Endothelial cell of umbilical vein (primary cell): ENCODE results near the gene CXCL17. TPM values are rescaled to one million over a fixed set of nuclear protein-coding genes. Genes with fewer than 3 reads are reported as not detected.

Source experiments
- BruUV-seq: library from RNA; stranded (reverse); fragments of 400-500 nt; replicated peaks from 2 replicates; lab custom pipeline; 2021; lab: Mats Ljungman, UMichigan
- CTCF ChIA-PET: fragments of 300-600, 350-600 bp; sonication (Branson Sonifier 250); formaldehyde crosslinking; loops from one replicate; lab custom pipeline; 2021; ENCODE audit warnings: antibody characterized with exemption, inconsistent platforms; lab: Charles Lee
- POLR2A ChIA-PET: fragments of 300-600, 350-600 bp; sonication (Branson Sonifier 250); formaldehyde crosslinking; loops from one replicate; lab custom pipeline; 2021; ENCODE audit warnings: antibody characterized with exemption, inconsistent platforms; lab: Charles Lee
- DNase-seq: peaks from one replicate; pipeline ENCODE4 v3.0.0-alpha.2; 2011; ENCODE audit warnings: low read depth, low spot score
- FAIRE-seq: peaks from 2 replicates; lab custom pipeline; 2011; peaks lifted over from hg19 to GRCh38; lab: Jason Lieb, UNC
- H2AFZ ChIP-seq: 2 replicates; pipeline ENCODE4 v1.6.0; 2012; ENCODE audit warnings: low read depth, low read length, control low read depth, inconsistent platforms
- H3K27ac ChIP-seq: 2 replicates; pipeline ENCODE4 v1.5.1; 2011; ENCODE audit warnings: low read depth, mild to moderate bottlenecking, control low read depth, low read length, moderate library complexity; ENCODE audit not compliant: insufficient read depth
- H3K27me3 ChIP-seq, 2 experiments: 2 replicates each; pipeline versions ENCODE4 v1.6.0 to v1.6.1; 2011; ENCODE audit warnings: low read length in 2 of 2, mixed read lengths in 1 of 2; ENCODE audit not compliant: control insufficient read depth in 2 of 2, insufficient read depth in 2 of 2
- H3K36me3 ChIP-seq, 2 experiments: 2 replicates in 1 of 2; 3 replicates in 1 of 2; pipeline ENCODE4 v1.5.1; 2011; ENCODE audit warnings: low read length in 2 of 2, mild to moderate bottlenecking in 1 of 2, moderate library complexity in 1 of 2; ENCODE audit not compliant: control insufficient read depth in 2 of 2, insufficient read depth in 2 of 2; ENCODE audit errors: extremely low read depth in 1 of 2
- H3K4me1 ChIP-seq: 3 replicates; pipeline ENCODE4 v1.5.1; 2011; ENCODE audit warnings: mild to moderate bottlenecking, low read length; ENCODE audit not compliant: control insufficient read depth, insufficient read depth; ENCODE audit errors: extremely low read depth
- H3K4me2 ChIP-seq: 2 replicates; pipeline ENCODE4 v1.6.1; 2011; ENCODE audit warnings: low read length, control low read depth, mixed read lengths; ENCODE audit not compliant: insufficient read depth
- H3K4me3 ChIP-seq, 3 experiments: fragments of 200-600 bp in 1 of 3; sonication (generic), shearing (Covaris generic) in 1 of 3; replicated peaks in 1 of 3; 2 replicates each; pipeline ENCODE4 v1.5.1; 2011 to 2016; ENCODE audit warnings: control low read depth in 3 of 3, low read length in 3 of 3, mild to moderate bottlenecking in 2 of 3, inconsistent platforms in 1 of 3, low read depth in 1 of 3, moderate library complexity in 1 of 3; ENCODE audit not compliant: insufficient read depth in 1 of 3
- H3K79me2 ChIP-seq: 2 replicates; pipeline ENCODE4 v1.6.0; 2012; ENCODE audit warnings: low read length, inconsistent platforms; ENCODE audit not compliant: control insufficient read depth, insufficient read depth
- H3K9ac ChIP-seq: replicated peaks from 2 replicates; pipeline ENCODE3; 2011; ENCODE audit warnings: low read length, control low read depth; ENCODE audit not compliant: insufficient read depth; ENCODE audit errors: extremely low read depth
- H3K9me1 ChIP-seq: replicated peaks from 3 replicates; pipeline ENCODE4 v1.6.0; 2011; ENCODE audit warnings: mild to moderate bottlenecking, low read length; ENCODE audit not compliant: control insufficient read depth, insufficient read depth; ENCODE audit errors: extremely low read depth
- H3K9me3 ChIP-seq: replicated peaks from 2 replicates; pipeline ENCODE4 v1.5.1; 2012; ENCODE audit warnings: low read length, inconsistent platforms; ENCODE audit not compliant: control insufficient read depth, insufficient read depth
- H4K20me1 ChIP-seq: replicated peaks from 2 replicates; pipeline ENCODE3; 2011; ENCODE audit warnings: mild to moderate bottlenecking, low read length; ENCODE audit not compliant: control insufficient read depth, insufficient read depth; ENCODE audit errors: extremely low read depth
- CTCF ChIP-seq, 2 donors: IDR thresholded peaks; 1 replicate in 1 of 2; 2 replicates in 1 of 2; pipeline ENCODE4 v1.5.1; 2011; ENCODE audit warnings: low read length in 2 of 2, mild to moderate bottlenecking in 2 of 2, moderate library complexity in 2 of 2, control low read depth in 1 of 2, inconsistent platforms in 1 of 2, low read depth in 1 of 2; ENCODE audit not compliant: insufficient read depth in 1 of 2; ENCODE audit errors: extremely low read depth in 1 of 2
- EZH2 ChIP-seq: IDR thresholded peaks from 2 replicates; pipeline ENCODE4 v1.6.1; 2012; ENCODE audit warnings: borderline replicate concordance, low read depth, mild to moderate bottlenecking, moderate library complexity, low read length, inconsistent platforms; ENCODE audit not compliant: severe bottlenecking
- FOS ChIP-seq: IDR thresholded peaks from 2 replicates; pipeline ENCODE4 v1.6.1; 2011; ENCODE audit warnings: mild to moderate bottlenecking, low read length, moderate library complexity, borderline replicate concordance; ENCODE audit not compliant: insufficient read depth
- GATA2 ChIP-seq: IDR thresholded peaks from 2 replicates; pipeline ENCODE4 v1.7.0; 2011; ENCODE audit warnings: low read depth, mild to moderate bottlenecking, moderate library complexity, mixed read lengths, low read length; ENCODE audit not compliant: insufficient read length, insufficient read depth
- JUN ChIP-seq: IDR thresholded peaks from 2 replicates; pipeline ENCODE4 v1.6.1; 2011; ENCODE audit warnings: borderline replicate concordance, low read depth; ENCODE audit not compliant: insufficient read length, insufficient read depth
- MAX ChIP-seq: IDR thresholded peaks from 2 replicates; pipeline ENCODE4 v1.6.1; 2011; ENCODE audit not compliant: insufficient read depth, insufficient read length
- MYC ChIP-seq: IDR thresholded peaks from one replicate; pipeline ENCODE4 v1.6.1; 2011; ENCODE audit warnings: mild to moderate bottlenecking, low read depth, low read length
- POLR2A ChIP-seq: IDR thresholded peaks from 2 replicates; pipeline ENCODE4 v1.6.1; 2012; ENCODE audit warnings: low read depth, mild to moderate bottlenecking, control low read depth, low read length
- POLR2AphosphoS5 ChIP-seq: IDR thresholded peaks from 2 replicates; pipeline ENCODE4 v1.6.1; 2012; ENCODE audit warnings: low read depth, mild to moderate bottlenecking, control low read depth, low read length, moderate library complexity; ENCODE audit not compliant: insufficient read depth
- dilution Hi-C: fragments of 300-500 bp; cut with MboI; formaldehyde crosslinking; loops from one replicate; pipeline ENCODE4 v1.15.0; 2019; ENCODE audit warnings: low sequenced_read_pairs; ENCODE audit not compliant: extremely low pct_ligation_motif_present
- intact Hi-C: fragments of 100-400 bp; cut with micrococcal nuclease; formaldehyde crosslinking; loops from one replicate; pipeline ENCODE4 v1.10.0; 2022
- polyA plus RNA-seq, 4 experiments: library from polyadenylated mRNA; depleted of rRNA in 3 of 4; stranded (reverse) in 3 of 4; unstranded in 1 of 4; fragments of >200 nt; gene quantifications; 2 replicates each; pipeline versions ENCODE4 v1.2.1 to v1.2.3, GENCODE V29; 2011 to 2012; ENCODE audit warnings: missing spikeins in 1 of 4
- total RNA-seq: library from RNA; stranded (reverse); gene quantifications from 2 replicates; pipeline ENCODE4 v1.2.3, GENCODE V29; 2021

The CXCL17 gene
- total and polyA plus RNA-seq, 2 donors (not counting 3 experiments of a cell fraction or from before 2014, with no cell fraction given) = not detected

- Histone ChIP-seq H3K4me1 (peaks cover 10% of the 10 kb centered on the region), H3K9me1 (no peaks in the 10 kb centered on the region), H2AFZ (no peak overlapping the region), H4K20me1 (no peaks in the 10 kb centered on the region), H3K9me3 (no peaks in the 10 kb centered on the region), H3K27me3 (peaks cover 2 to 3% of the 10 kb centered on the region in 2 experiments), H3K4me3 (no peak overlapping the region), H3K4me2 (no peak overlapping the region), H3K36me3 (no peaks in the 10 kb centered on the region), H3K27ac (no peak overlapping the region), H3K9ac (no peak overlapping the region), H3K79me2 (no peaks in the 10 kb centered on the region)
- TF ChIP-seq GATA2 (no peak), JUN (no peak), MAX (no peak), EZH2 (no peak), POLR2A (no peak), FOS (no peak), MYC (no peak)
- FAIRE-seq (no peak), DNase-seq (no peak)
- no TSS peak for BruUV-seq
- ChIA-PET POLR2A (no interaction called here), CTCF (interaction anchor here (1.0 to 2.0 kb wide), 2 partner anchors 11 to 12 kb away, joined by 4 to 7 read pairs; no protein-coding TSS in a partner anchor)
- intact Hi-C loops (no loop called here), dilution Hi-C loops (no loop called here)
Measured at GRCh38 chr19:42436006-42436405, 6.7 kb downstream of the CXCL17 start.

GRCh38 chr19:42435316-42435715 is 7.4 kb downstream of the CXCL17 start:
- no peak for FAIRE-seq
- Histone ChIP-seq H4K20me1 (no peaks in the 10 kb centered on the region), H3K9ac (no peak overlapping the region), H3K36me3 (no peaks in the 10 kb centered on the region), H3K27me3 (no peaks in the 10 kb centered on the region), H3K79me2 (no peaks in the 10 kb centered on the region), H3K27ac (no peak overlapping the region), H2AFZ (no peak overlapping the region), H3K4me2 (no peak overlapping the region), H3K4me1 (peaks cover 10% of the 10 kb centered on the region), H3K9me1 (no peaks in the 10 kb centered on the region), H3K9me3 (no peaks in the 10 kb centered on the region), H3K4me3 (no peak overlapping the region)
- intact Hi-C loops (no loop called here), dilution Hi-C loops (no loop called here)
- no peak for TF ChIP-seq POLR2AphosphoS5
- no peak for TF ChIP-seq JUN
- TF ChIP-seq GATA2 = no peak
- no peak for TF ChIP-seq EZH2
- TF ChIP-seq CTCF (IDR thresholded peaks at IDR 0.05; ENCODE audit: extremely low read depth in 1 of 2, insufficient read depth in 1 of 2, low read depth in 1 of 2, low read length in 2 of 2) = no peak
- no peak for TF ChIP-seq MAX
- no peak for TF ChIP-seq MYC
- no TSS peak for BruUV-seq
- ChIA-PET CTCF (interaction anchor here (1.2 to 2.0 kb wide), 3 partner anchors 12 to 35 kb away, joined by 4 to 7 read pairs (median 5); no protein-coding TSS in a partner anchor), POLR2A (interaction anchor here (0.6 to 0.7 kb wide), 2 partner anchors 39 to 64 kb away, joined by 3 read pairs; no protein-coding TSS in a partner anchor)
- no peak for DNase-seq
